ENCODE results near the gene PSTK.

DNA sequence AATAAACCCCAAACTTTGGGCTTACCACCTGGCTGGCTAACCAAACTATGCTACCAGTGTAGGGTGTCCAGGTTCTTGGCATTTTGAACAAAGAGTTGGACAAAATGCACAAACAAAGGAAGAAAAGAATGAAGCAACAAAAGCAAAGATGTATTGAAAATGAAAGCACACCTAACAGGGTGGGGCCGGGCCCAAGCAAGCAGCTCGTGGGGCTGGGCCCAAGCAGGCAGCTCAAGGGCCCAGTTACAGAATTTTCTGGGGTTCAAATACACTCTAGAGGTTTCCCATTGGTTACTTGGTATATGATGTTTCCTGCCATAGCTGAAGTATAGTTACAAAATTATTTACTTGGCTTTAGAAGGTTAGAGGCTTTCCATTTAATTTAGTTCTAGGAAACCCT is 44.3 kb downstream of the PSTK start:
- no peak for TF ChIP-seq POLR2A (IDR thresholded peaks at IDR 0.05)
- TF ChIP-seq CTCF (IDR thresholded peaks at IDR 0.05): no peak
